ENCODE results near the gene SMIM45.

DNA sequence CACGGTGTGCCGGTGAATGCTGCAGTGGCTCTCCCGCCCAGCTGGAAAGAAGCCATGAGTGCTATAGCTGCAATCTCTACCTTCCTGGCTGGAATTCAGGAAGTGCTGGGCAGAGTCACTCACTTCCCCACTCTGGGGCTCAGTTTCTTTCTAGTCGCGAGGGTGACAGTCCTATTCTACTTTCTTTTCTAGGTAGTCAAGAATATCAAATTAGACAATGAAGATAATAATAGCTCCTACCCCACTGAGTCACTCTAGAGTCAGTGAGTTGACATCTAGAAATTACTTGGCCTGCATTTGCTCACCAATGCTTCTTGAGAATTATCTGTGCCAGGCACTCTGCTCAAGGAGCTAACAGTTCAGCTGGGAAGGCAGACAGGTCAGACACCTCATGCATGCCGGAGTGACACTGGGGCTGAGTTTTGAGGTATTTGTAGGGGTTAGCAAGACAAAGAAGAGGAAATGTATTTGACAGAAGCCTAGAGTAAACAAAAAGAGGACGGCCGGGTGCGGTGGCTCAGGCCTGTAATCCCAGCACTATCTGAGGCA lies 8.2 kb upstream of the SMIM45 start:
- TF ChIP-seq CTCF (IDR thresholded peaks at IDR 0.05) = no peak
- TF ChIP-seq POLR2A (IDR thresholded peaks at IDR 0.05) = no peak
